HG02623 (cell line): ENCODE results near the gene AOPEP.
"Not testable (repeated sequence)": the region's sequence is repeated elsewhere in the genome, so short reads cannot be mapped to it uniquely, and the experiment has no call there.

Source experiments
- ATAC-seq: cut with Tn5 transposase; IDR thresholded peaks from one replicate; pipeline ENCODE4 v1.9.1; 2021; ENCODE audit warnings: moderate library complexity; ENCODE audit not compliant: unreplicated experiment

AOPEP gene

DNA sequence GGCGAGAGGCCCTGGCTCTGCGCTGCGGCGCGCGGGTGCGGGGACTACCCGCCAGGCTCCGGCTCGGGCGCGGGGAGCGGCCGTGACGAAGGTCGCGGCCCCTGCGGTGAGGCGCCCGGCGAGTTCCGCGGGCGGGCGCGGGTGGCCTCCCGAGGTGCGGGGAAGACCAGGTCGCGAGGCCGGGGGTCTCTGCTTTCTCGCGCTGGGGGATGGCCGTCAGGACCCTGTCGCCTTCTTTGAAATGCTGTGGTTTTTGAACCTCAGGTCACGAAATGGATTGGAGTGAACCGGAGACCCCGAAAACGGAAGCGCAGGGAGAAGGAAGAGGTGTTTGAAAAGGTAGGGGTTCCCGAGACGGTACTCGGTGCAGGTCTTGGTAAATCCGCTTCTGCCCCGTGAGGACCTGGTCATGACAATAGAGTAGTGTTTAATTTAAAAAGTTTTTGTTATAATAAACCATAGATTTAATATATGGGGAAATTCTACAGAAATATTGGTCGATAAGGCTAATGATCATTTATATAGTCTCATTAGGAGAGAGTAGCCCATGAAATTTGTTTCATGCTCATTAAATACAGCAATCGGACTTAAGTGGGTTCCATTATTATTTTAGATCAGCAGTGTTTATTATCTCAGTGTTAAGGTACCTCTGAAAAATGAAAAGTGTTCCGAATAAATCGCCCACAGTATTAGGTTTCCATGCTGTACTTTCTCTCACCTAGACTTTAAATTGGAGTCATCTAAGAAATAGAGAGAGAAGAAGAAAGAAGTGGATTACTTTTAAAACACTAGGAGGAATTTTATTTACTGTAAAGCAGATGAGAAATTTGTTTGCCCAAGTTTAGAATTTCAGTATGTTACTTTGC lies 279.0 kb downstream of the AOPEP start:
- ATAC-seq = no peak

DNA sequence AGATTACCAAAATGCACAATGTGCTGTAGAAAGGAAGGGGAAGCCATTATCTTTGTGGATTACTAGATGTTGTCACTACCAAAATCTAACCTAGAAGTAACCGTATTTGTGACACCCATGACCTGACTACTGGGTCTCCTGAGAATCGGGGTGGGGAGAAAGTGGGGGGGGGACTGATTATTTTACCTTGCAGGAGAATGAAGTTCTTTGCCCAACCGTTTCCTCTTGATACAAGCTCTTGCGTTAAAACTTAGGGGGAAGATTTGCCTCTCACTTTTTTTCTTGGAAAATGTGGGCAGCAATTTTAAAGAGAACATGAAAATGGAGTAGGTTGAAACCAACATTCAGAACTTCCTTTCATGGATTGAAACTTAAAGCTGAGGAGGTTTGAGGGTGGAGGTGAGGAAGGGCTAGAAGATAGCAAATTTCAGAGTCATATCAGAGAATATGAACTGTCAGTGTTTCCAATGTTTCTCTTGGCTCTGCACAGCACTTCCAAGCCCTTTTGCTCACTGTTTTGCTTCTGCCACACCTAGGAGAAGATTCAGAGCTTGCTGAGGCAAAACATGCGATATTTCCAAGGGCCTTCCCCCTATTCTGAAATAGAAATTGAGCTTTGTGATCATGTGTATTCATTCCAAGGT lies 280.8 kb downstream of the AOPEP start:
- ATAC-seq = no peak

DNA sequence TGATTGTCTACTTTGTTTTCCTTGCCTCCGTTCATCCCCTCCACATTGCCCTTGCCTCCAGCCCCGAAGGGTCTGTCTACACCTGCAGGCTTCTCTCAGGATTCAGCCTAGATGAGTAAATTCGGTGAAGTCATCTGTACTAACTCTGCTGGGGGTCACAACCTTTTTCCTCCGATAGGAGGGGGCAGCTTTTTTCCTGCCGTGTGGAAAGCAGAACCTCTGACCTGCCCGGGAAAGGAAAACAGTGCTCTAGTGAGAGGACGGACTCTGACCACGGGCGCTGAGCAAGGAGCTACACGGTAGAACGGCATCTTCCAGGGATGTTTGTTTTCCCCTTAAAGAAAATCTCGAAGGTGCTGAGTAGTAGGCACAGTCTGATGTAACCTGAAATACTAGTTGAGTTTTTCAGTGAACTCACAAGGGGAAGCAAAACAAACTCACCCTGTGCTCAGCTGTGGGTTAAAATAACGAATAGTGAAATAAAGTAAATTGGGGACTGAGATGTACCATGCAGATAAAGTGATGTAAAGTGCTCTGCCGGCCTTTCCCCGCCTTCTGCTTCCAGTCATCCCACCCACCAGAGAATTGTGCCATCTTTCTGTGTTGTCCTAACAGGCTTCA lies 281.8 kb downstream of the AOPEP start:
- no peak for ATAC-seq

DNA sequence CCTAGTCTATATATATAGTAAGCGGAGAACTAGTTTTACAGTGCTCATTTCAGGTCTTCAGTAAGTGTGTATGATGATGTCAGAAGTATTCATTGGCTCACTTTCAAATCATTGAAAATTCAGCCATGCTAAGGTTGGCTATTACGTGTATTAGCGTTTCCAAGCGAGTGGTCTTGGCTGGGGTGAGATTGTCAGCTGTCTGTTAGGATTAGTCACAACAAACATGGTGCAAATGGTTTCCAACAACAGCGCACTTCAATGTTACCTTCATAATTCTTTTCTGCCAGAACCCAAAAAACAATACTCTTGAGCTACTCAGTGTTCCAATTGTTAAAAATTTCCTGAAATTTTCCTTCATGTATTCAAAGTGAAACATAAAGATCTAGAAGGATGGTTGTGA lies 283.0 kb downstream of the AOPEP start:
- ATAC-seq = no peak

DNA sequence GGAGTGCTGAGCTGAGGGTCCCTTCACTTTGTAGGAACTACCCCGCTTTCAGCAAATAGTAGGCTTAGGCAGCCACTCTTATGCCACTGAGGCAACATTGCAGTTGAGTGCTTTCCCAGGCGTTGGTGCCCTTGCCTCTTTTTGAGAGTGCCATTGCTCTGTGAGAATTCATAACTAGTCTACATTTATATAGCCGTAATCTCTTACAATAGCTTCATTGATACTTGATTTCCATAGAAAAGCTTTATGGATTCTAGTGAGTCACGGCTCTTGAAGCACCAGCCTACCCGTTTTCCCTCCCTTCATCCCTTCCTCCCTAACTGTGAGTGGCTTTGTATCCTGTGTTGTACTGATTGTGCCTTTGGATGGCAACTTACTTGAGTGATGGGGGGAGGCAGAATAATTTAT lies 283.9 kb downstream of the AOPEP start:
- ATAC-seq = no peak

DNA sequence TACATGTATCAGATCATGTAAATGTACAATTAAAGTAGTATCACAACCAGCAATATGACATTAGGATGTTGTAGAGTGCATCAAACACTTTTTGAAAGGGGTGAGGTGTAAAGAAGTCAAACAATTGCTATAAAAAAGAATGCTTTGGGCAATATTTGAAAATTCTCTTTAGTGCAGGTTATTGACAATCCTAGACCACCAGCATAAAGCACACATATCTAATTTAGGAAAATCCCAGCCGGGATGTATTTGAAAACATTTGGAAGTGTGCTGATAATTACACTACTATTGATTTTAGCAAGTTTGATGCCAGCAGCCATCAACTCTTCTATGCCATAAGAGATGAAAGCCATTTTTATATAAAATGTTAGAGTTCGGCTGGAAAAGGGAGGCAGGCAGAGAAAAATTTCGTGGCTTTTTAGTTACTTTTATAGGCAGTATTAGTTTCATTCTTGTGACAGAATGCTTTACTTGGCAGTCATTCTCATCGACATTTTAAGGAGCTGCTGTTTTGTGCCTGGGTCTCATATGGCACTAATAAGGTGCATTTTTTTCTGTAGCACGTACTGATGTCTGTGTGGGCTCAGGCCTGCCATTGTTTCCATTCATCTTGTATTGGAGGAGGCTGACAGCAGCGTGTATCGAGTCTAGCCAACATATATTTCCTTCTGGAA lies 285.7 kb downstream of the AOPEP start:
- ATAC-seq = no peak

DNA sequence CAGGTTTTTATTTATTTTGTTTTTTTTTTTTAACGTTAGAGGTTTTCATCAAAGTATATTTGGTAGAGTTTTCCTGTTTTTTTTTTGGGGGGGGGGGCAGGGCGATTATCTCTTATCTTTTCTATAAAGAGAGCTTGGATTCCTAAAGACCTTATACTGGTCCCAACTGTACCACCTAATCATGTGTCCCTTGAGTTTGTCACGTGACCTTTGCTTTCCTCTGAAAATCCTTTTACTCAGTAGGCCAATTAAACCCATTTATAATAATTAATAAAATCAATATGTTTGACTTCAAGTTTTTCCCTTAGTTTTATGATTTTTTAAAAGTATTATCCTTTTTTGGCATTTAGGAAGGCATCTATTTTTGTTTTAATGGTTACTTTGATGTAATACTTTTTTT lies 286.4 kb downstream of the AOPEP start:
- no peak for ATAC-seq

DNA sequence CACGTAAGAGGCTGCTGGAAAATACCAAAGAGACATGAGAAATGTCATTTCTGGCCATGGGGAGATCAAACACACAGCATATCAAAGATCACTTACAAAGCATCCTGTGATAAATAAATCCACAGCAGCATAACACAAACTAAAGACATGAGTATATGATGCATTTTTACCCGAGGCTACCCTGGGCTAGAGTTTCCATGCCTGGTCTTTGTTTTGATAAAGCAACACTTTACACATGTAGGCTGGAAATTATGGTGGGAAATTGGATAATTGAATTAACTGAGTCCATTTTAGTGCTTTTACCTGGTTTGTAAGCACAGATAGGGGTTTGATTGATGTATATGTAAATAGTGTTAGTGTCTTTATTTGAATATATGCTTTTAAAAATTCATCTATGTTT lies 288.4 kb downstream of the AOPEP start:
- no peak for ATAC-seq

DNA sequence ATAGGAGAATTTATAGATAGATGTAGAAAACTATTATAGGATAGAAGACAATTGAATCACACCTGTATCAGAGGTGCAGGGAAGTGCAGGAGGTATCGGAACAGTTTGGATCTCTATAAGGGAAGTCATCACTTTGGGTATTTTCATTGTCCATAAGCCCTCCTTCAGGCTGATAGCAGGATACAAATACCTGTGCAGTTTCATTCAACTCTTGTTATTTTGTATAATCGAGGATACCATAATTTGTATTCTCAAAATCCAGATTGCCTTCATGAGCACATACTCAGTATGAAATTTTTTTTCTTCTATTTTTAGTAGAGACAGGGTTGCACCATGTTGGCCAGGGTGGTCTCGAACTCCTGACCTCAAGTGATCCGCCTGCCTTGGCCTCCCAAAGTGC lies 289.1 kb downstream of the AOPEP start:
- ATAC-seq = no peak

DNA sequence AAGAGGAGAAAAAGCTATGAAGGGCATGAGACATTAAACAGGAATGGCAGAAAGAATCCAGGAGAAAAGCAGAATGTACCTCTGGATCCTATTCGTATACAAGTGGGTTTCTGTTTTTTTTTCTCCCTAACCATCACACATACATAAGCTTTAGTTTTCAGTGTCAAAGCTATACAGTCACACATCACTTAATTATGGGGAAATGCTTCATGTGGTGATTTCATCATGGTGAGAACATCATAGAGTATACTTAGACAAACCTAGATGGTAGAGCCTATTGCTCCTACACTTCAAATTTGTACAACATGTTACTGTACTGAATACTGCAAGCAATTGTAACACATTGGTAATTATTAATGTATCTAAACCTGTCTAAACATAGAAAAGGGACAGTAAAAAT lies 290.6 kb downstream of the AOPEP start:
- no peak for ATAC-seq

DNA sequence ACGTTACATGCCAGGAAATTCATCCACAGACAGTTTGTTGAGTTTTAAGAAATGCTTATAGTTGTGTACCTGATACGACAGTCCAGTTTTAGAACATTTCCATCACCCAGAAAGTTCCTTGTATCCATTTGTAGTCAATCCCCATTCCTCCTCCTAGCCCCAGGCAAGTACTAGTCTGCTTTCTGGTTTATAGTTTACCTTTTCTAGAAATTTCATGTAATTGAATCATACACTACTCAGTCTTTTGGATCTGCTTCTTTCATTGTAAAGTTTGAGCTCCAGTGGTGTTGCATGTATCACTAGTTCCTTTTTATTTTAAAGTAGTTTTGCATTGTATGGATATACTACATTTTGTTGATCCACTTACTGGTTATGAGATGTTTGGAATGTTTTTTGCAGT lies 291.2 kb downstream of the AOPEP start:
- no peak for ATAC-seq

DNA sequence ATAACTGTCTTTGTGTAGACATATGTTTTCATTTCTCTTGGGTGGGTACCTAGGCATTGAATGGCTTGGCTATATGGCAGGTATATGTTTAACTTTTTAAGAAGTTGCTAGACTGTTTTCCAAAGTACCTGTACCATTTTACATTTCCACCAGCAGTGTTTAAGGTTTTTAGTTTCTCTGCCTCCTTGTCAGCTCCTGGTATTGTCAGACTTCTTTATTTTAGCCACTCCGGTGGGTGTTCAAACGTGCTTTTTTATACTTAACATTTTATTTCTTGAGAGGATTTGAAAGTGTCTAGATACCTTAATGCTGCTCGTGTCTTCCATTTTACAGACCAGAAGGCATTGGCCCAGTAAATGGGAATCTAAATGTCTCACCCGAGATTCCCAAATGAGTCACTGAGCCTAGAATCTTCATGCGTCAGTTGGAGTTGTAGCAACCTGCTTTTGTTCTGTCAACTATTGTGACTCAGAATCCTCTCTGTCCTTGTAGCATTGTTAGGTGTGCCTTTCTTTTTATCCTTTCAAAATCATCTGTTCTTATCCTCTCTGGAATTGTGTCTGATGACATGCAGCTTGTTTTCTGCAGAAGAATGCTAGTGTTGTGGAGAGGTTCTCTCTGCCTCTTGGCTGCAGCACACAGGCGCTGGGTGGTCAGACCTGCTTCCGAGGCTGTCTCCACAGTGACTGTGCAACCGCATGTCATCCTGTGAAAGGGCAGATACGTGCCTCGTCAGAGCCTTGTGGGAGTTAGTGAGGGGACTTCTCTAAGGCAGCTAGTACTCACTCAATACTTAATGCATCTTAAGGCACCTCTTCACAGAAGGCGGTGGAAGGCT lies 291.8 kb downstream of the AOPEP start:
- ATAC-seq = no peak

DNA sequence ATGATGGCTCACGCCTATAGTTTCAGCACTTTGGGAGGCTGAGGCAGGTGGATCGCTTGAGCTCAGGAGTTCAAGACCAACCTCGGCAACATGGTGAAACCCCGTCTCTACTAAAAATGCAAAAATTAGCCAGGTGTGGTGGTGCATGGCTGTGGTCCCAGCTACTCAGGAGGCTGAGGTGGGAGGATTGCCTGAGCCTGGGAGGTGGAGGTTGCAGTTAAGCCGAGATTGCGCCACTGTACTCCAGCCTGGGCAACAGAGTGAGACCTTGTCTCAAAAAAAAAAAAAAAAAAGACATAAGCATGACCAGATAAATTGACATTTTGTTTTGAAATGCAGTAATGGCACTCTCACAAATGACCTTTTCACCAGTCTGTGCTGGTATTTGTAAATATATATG lies 294.1 kb downstream of the AOPEP start:
- not testable (repeated sequence) for ATAC-seq

DNA sequence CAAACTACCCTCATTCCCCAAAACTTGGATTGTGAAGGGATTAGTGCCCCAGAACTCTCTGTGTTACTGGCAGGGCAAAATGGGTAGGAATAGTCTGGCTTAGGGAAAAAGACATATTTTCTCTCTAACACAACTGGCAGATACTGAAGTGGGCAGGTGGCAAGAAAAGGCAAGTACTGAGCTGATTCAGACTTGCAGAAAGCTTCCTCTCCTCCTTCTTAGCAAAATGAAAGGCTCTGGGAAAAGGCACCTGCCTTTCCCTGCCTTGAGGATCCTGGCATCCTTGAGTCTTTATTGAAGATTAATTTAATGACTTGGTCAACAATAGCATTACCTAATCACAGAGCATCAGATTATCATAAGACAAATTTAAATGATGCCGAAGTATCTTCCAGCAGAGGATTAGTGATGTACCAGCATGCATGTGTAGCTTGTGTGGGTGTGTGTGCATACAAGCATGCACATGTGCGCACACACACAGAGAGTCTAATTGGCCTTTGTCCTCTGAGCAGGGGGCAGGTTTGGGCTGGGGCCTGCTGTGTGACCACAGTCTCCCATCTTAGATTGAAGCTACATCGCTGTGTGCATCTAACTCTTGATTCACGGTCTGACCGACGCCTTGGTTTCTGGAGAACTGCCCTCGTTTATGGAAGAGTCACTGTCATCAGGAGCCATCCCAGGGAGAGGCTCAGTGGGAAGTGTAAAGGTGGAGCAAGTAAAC lies 294.8 kb downstream of the AOPEP start:
- no peak for ATAC-seq

DNA sequence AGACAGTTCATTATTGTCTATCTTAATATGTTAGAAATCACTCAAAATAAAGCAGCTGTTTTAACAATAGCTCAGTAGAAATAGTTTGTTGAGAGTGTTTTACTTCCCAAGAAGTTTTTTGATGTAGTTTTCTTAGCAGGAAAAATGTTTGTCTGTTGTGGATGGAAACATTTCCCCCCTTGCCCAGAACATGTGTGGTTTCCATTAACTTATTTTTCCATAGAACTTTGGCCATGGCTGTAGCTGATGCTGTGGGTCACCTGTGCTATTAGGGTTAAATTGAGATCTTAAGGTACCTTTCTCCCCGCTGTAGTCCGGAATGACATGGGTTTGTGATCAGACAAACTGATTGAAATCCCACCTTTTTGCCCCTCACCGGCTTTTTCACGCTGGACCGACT lies 296.2 kb downstream of the AOPEP start:
- no peak for ATAC-seq

DNA sequence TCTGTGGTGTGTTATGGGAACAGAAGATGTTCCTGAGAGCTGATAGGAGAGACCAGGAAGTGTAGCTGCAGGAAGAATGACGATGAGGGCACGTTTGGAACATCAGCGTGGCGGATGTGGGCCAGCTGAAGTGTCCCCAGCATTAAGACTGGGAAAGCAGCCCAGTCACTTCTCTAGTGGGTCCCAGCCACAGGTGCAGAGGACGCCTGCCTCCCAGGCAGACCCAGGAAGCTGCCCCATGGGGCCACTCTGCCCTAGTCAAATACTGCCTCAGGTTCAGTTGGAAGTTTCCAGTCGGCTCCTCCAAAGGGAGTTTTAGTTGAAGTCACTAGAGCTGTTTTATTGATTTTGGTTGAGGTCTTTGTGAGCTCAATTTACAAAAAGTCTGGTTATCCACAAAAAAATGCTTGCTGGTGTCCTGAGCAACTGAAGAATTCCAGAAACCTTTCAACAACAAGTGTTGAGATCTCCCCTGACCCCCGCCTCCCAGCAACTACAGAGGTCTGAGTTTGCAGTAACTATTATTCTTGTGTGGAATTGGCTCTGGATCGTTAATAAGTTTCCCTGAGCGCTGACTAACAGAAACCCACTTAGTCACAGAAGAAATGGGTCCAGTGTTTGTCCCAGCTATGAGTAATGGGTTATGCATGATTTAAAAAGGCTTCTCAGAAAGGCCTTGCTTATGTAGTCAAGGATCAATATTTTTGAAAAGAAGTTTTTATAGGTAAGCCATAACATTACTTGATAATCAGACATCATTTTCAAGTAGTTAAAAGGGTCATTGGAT lies 296.9 kb downstream of the AOPEP start:
- ATAC-seq = no peak

DNA sequence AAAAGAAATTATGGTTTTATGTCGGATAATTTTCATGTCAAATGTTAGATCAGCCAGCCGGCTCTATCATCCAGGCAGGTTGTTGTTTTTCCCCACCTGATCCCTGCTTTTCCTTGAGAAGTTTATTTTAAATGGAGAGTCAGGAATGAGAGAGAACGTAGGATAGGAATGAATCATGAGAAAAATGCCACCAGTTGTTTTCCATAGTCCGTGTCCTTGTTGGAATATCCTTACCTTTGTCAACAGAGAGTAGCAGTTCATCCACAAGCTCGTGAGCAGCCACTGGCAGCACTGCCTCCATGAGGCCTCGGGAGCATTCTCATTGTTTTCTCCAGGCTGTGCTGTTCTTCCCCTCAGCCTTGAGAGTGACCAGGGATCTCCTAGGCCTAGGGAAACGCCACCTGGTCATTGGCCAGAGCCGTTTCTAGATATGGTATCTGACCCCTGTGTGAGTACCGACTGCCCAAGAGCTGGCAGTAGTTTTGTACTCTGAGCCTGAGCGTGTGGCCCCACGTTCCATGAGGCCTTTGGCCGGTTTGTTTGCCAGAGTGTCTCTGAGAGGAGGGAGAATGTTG lies 297.7 kb downstream of the AOPEP start:
- ATAC-seq = no peak

DNA sequence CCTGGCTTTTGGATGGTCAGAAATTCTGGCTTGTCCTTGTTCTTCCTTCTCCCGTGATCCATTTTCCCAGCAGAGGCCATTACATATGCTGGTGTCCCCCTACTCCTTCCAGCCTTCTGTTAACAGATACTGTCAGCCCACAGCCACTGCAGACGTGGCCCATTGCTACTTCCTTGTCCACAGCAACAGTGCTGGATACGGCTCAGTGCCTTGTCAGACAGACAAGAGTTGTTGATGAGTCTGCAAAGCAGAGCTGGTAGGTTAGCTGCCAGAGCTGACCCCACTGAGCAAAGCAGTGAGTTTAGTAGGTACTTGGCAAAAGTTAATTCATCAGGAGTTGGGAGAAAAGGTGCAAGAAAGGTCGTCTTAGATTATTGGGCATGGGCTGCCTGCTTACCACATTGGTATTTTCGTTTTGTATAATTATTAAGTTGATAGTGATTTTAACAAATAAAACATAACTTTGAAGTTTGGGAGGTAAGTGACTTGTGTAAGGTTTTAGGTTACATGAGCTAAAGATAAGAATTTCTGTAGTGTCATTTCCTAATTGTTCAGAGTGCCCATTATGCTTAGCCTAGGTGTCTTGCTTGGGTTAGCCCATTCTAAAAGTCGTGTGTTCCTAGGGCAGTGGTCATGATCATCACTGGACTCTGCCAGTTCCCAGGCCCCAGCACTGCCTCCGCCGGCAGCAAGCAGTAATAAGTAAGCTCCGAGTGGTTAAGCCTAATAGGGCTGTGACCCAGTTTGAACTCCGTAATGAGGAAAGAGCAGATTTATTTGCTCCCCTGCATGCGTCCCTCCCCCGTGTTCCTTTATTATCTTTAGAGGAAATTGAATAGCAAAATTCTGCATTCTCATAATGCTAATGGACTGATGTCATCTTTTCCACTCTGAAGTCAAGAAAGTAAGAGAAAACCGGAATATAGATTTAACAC lies 299.0 kb downstream of the AOPEP start:
- ATAC-seq = no peak
